ENCODE results near the gene MUC5AC. TPM values are rescaled to one million over a fixed set of nuclear protein-coding genes. Genes with fewer than 3 reads are reported as not detected.

Gene MUC5AC
- total and polyA plus RNA-seq, 2 experiments from 2014 or later = not detected

GRCh38 chr11:1234771-1235305, 77.1 kb downstream of the MUC5AC start:
- Histone ChIP-seq H3K36me3 (ENCODE audit: low read depth) (no peaks in the 10 kb centered on the region), H3K4me2 (ENCODE audit: unreplicated experiment) (no peak overlapping the region), H3K79me2 (ENCODE audit: insufficient read depth) (no peaks in the 10 kb centered on the region), H3K9me3 (ENCODE audit: low read depth) (no peaks in the 10 kb centered on the region), H4K20me1 (ENCODE audit: insufficient read depth) (no peaks in the 10 kb centered on the region), H3K9me2 (ENCODE audit: insufficient read depth) (no peaks in the 10 kb centered on the region), H3K4me1 (ENCODE audit: insufficient read depth) (no peaks in the 10 kb centered on the region), H3F3A (ENCODE audit: insufficient read depth) (no peaks in the 10 kb centered on the region), H3K27ac (no peak overlapping the region), H2AFZ (no peak overlapping the region), H3K27me3 (replicated peaks; ENCODE audit: insufficient read depth) (no peaks in the 10 kb centered on the region), H3K4me3 (no peak overlapping the region), H3K9ac (no peak overlapping the region)
- TF ChIP-seq EZH2phosphoT487 (IDR thresholded peaks at IDR 0.05; ENCODE audit: insufficient read depth, low read depth) (no peak), EZH2 (IDR thresholded peaks at IDR 0.05; ENCODE audit: insufficient read depth, poor library complexity, severe bottlenecking) (no peak)
- no peak for DNase-seq
- in situ Hi-C loops (cut with MboI) = no loop called here
- 76 to 83% methylated on average over 13 to 23 of the region's 23 CpGs for WGBS, 2 experiments (ENCODE audit: low coverage in 1 of 2, low lambda C conversion rate in 2 of 2, missing lambda C conversion rate in 2 of 2)

GRCh38 chr11:1235306-1235900, 77.7 kb downstream of the MUC5AC start:
- in situ Hi-C loops (cut with MboI) = no loop called here
- H3F3A ChIP-seq (ENCODE audit: insufficient read depth) = no peaks in the 10 kb centered on the region
- no peaks in the 10 kb centered on the region for H4K20me1 ChIP-seq (ENCODE audit: insufficient read depth)
- H3K4me2 ChIP-seq (ENCODE audit: unreplicated experiment) = no peak overlapping the region
- H3K9ac ChIP-seq = no peak overlapping the region
- H2AFZ ChIP-seq = no peak overlapping the region
- no peak overlapping the region for H3K27ac ChIP-seq
- no peaks in the 10 kb centered on the region for H3K27me3 ChIP-seq (replicated peaks; ENCODE audit: insufficient read depth)
- no peaks in the 10 kb centered on the region for H3K4me1 ChIP-seq (ENCODE audit: insufficient read depth)
- no peak for DNase-seq
- H3K79me2 ChIP-seq (ENCODE audit: insufficient read depth) = no peaks in the 10 kb centered on the region
- no peaks in the 10 kb centered on the region for H3K9me2 ChIP-seq (ENCODE audit: insufficient read depth)
- 63 to 64% methylated on average over 23 of the region's 23 CpGs for WGBS, 2 experiments (ENCODE audit: low coverage in 1 of 2, low lambda C conversion rate in 2 of 2, missing lambda C conversion rate in 2 of 2)
- no peaks in the 10 kb centered on the region for H3K9me3 ChIP-seq (ENCODE audit: low read depth)
- H3K4me3 ChIP-seq = no peak overlapping the region
- H3K36me3 ChIP-seq (ENCODE audit: low read depth) = no peaks in the 10 kb centered on the region
- no peak for TF ChIP-seq EZH2phosphoT487 (IDR thresholded peaks at IDR 0.05; ENCODE audit: insufficient read depth, low read depth)
- TF ChIP-seq EZH2 (IDR thresholded peaks at IDR 0.05; ENCODE audit: insufficient read depth, poor library complexity, severe bottlenecking) = no peak

GRCh38 chr11:1235901-1236315, 78.2 kb downstream of the MUC5AC start:
- in situ Hi-C loops (cut with MboI) = no loop called here
- Histone ChIP-seq H3K9me2 (ENCODE audit: insufficient read depth) (no peaks in the 10 kb centered on the region), H3K36me3 (ENCODE audit: low read depth) (no peaks in the 10 kb centered on the region), H3K4me2 (ENCODE audit: unreplicated experiment) (no peak overlapping the region), H3K4me1 (ENCODE audit: insufficient read depth) (no peaks in the 10 kb centered on the region), H2AFZ (no peak overlapping the region), H3F3A (ENCODE audit: insufficient read depth) (no peaks in the 10 kb centered on the region), H3K27me3 (replicated peaks; ENCODE audit: insufficient read depth) (no peaks in the 10 kb centered on the region), H4K20me1 (ENCODE audit: insufficient read depth) (no peaks in the 10 kb centered on the region), H3K27ac (no peak overlapping the region), H3K9me3 (ENCODE audit: low read depth) (no peaks in the 10 kb centered on the region), H3K9ac (no peak overlapping the region), H3K4me3 (no peak overlapping the region), H3K79me2 (ENCODE audit: insufficient read depth) (no peaks in the 10 kb centered on the region)
- TF ChIP-seq EZH2 (IDR thresholded peaks at IDR 0.05; ENCODE audit: insufficient read depth, poor library complexity, severe bottlenecking) (no peak), EZH2phosphoT487 (IDR thresholded peaks at IDR 0.05; ENCODE audit: insufficient read depth, low read depth) (no peak)
- no peak for DNase-seq
- WGBS, 2 experiments (ENCODE audit: low coverage in 1 of 2, low lambda C conversion rate in 2 of 2, missing lambda C conversion rate in 2 of 2) = 43 to 50% methylated on average over 12 to 16 of the region's 16 CpGs

GRCh38 chr11:1236316-1237127, 78.8 kb downstream of the MUC5AC start:
- H3K9me3 ChIP-seq (ENCODE audit: low read depth) = no peaks in the 10 kb centered on the region
- in situ Hi-C loops (cut with MboI) = no loop called here

More at GRCh38 chr11:1236316-1237127, 78.8 kb downstream of the MUC5AC start:
- Histone ChIP-seq H2AFZ (no peak overlapping the region), H3K27ac (no peak overlapping the region), H3K4me1 (ENCODE audit: insufficient read depth) (no peaks in the 10 kb centered on the region), H3K4me2 (ENCODE audit: unreplicated experiment) (no peak overlapping the region), H3F3A (ENCODE audit: insufficient read depth) (no peaks in the 10 kb centered on the region), H3K27me3 (replicated peaks; ENCODE audit: insufficient read depth) (no peaks in the 10 kb centered on the region), H3K9me2 (ENCODE audit: insufficient read depth) (no peaks in the 10 kb centered on the region), H3K4me3 (no peak overlapping the region), H3K36me3 (ENCODE audit: low read depth) (no peaks in the 10 kb centered on the region), H3K79me2 (ENCODE audit: insufficient read depth) (no peaks in the 10 kb centered on the region), H3K9ac (no peak overlapping the region), H4K20me1 (ENCODE audit: insufficient read depth) (no peaks in the 10 kb centered on the region)
- WGBS, 2 experiments (ENCODE audit: low coverage in 1 of 2, low lambda C conversion rate in 2 of 2, missing lambda C conversion rate in 2 of 2) = 67% methylated on average over 30 to 37 of the region's 37 CpGs
- TF ChIP-seq EZH2phosphoT487 (IDR thresholded peaks at IDR 0.05; ENCODE audit: insufficient read depth, low read depth) (no peak), EZH2 (IDR thresholded peaks at IDR 0.05; ENCODE audit: insufficient read depth, poor library complexity, severe bottlenecking) (no peak)
- DNase-seq = no peak

Measured in GM23248 (cell line).